Body of pancreas (tissue), 4 donors: Measurements from ENCODE around the gene GLDN. TPM values are rescaled to one million over a fixed set of nuclear protein-coding genes. Genes with fewer than 3 reads are reported as not detected.

ENCODE experiments used
- ATAC-seq: fragments of 150-250 bp; one replicate; pipeline ENCODE4 v1.9.1; 2016
- DNase-seq, 4 donors: peaks; one replicate each; pipeline ENCODE4 v3.0.0-alpha.2; 2019
- H3K27ac ChIP-seq, 4 donors: fragments of 200-600 bp; sonication (generic); 1 replicate in 3 of 4; 2 replicates in 1 of 4; pipeline versions ENCODE4 v1.5.1 to v1.6.1; 2016 to 2019; ENCODE audit warnings: mild to moderate bottlenecking in 1 of 4, mixed read lengths in 1 of 4, moderate library complexity in 1 of 4
- H3K27me3 ChIP-seq, 2 donors: fragments of 200-600 bp; sonication (generic); one replicate each; pipeline ENCODE4 v1.6.0; 2016; ENCODE audit warnings: mild to moderate bottlenecking in 1 of 2
- H3K36me3 ChIP-seq, 2 donors: fragments of 200-600 bp; sonication (generic); replicated peaks in 1 of 2; 2 replicates each; pipeline ENCODE4 v1.5.1; 2016; ENCODE audit warnings: low read depth in 2 of 2; ENCODE audit not compliant: insufficient read depth in 1 of 2
- H3K4me1 ChIP-seq: fragments of 200-600 bp; sonication (generic); one replicate; pipeline ENCODE4 v1.6.0; 2016
- H3K4me3 ChIP-seq, 2 donors: fragments of 200-600 bp; sonication (generic); 1 replicate in 1 of 2; 2 replicates in 1 of 2; pipeline ENCODE4 v1.5.1; 2016 to 2019
- H3K9me3 ChIP-seq, 3 donors: fragments of 200-600 bp; sonication (generic); 1 replicate in 2 of 3; 2 replicates in 1 of 3; pipeline ENCODE4 v1.5.1; 2016
- CTCF ChIP-seq, 7 experiments: fragments of 450-650 bp in 4 of 7; fragments of 200-600 bp in 3 of 7; sonication (generic) in 3 of 7; IDR thresholded peaks; one replicate each; pipeline ENCODE4 v1.5.1; 2016 to 2019; ENCODE audit warnings: antibody characterized with exemption in 7 of 7
- POLR2A ChIP-seq, 3 donors: fragments of 450-650 bp; IDR thresholded peaks; one replicate each; pipeline ENCODE4 v1.6.1; 2016; ENCODE audit warnings: antibody characterized with exemption in 3 of 3, mild to moderate bottlenecking in 2 of 3
- WGBS, 2 donors: methylation state at CpG; one replicate each; pipeline ENCODE4 v1.1.5; 2017; 5-methylcytosine and 5-hydroxymethylcytosine counted together
- intact Hi-C: fragments of 100-400 bp; cut with DNase I; formaldehyde crosslinking; loops from one replicate; pipeline ENCODE4 v1.15.1; 2023
- total RNA-seq, 2 donors: library from RNA; depleted of rRNA; stranded (reverse); fragments of >200 nt; gene quantifications; one replicate each; pipeline ENCODE4 v1.1.0, GENCODE V29; 2016

Gene GLDN
- total RNA-seq, 2 donors from 2014 or later: 2.6 to 5.6 TPM

GRCh38 chr15:51386029-51386428 is 44.6 kb downstream of the GLDN start:
- Histone ChIP-seq H3K4me1 (peaks cover 1% of the 10 kb centered on the region), H3K9me3 (no peaks in the 10 kb centered on the region), H3K4me3 (no peak overlapping the region), H3K27me3 (no peaks in the 10 kb centered on the region), H3K27ac (no peak overlapping the region), H3K36me3 (no peaks in the 10 kb centered on the region)
- no peak for ATAC-seq
- TF ChIP-seq CTCF (IDR thresholded peaks at IDR 0.05): no peak
- no peak for TF ChIP-seq POLR2A (IDR thresholded peaks at IDR 0.05)
- intact Hi-C loops: loop anchor here (10.0 kb wide), 1 partner anchor 151 kb away; no protein-coding TSS in a partner anchor
- no peak for DNase-seq
- WGBS, 2 donors: 77 to 87% methylated on average over 8 of the region's 8 CpGs

DNA sequence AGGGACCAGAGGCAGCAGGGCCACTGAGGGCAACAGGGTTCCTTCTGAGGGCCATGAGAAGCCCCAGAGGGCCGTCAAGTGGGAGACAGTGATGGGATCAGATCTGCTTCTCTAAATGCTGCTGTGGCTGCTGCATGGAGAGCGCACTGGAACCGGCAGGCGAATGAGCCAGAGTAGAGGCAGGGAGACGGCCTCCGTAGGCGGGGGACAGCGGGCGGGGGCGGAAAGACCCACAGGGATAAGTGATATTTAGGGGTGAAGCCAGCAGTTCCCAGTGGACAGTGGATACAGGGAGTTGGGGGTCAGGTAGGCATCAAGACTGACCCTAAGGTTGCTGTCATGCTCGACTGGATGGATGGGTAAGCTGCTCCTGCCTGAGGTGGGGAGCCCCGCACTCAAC is 45.0 kb downstream of the GLDN start:
- WGBS, 2 donors: 86 to 87% methylated on average over 12 of the region's 12 CpGs

DNA sequence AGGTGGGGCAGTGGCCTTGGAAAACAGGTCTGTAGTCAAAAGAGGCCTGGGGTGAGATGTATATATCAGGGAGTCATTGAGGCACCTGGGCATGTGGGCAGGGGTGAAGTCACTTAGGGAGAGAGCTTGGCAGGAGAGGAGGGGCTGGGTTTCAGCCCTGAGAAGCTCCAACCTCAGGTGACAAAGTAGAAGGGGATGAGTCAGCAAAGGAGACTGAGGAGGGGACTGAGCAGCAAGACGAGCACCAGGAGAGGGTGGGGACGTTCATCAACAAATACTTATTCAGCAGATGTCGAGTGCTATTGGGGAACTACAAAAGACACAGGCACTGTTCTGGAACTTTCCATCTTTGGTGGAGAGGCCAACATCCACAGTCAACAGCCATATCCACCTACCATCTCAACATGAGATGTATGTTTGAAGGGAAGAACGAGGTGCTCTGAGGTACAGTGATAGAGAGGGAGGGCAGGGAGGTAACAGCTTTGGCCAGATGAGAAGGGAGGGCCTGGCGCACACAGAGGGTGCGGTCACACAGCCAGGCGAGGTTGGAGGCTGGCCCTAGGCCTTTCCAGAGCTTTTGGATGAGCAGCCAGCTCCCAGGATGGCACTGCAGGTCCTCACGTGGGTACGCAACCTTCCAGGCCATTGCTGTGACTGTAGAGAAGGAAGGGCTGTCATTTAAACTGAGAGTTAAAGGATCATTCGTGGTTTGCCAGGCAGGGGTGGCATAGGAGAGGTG is 45.7 kb downstream of the GLDN start:
- no peaks in the 10 kb centered on the region for H3K4me1 ChIP-seq
- H3K27me3 ChIP-seq: no peaks in the 10 kb centered on the region
- ATAC-seq (no peak), DNase-seq (no peak)
- 74 to 79% methylated on average over 10 of the region's 10 CpGs for WGBS, 2 donors
- TF ChIP-seq POLR2A (IDR thresholded peaks at IDR 0.05): no peak
- TF ChIP-seq CTCF (IDR thresholded peaks at IDR 0.05): no peak
- H3K27ac ChIP-seq: no peak overlapping the region
- no peaks in the 10 kb centered on the region for H3K9me3 ChIP-seq
- H3K4me3 ChIP-seq: no peak overlapping the region
- intact Hi-C loops: loop anchor here (10.0 kb wide), 1 partner anchor 152 kb away; no protein-coding TSS in a partner anchor
- no peaks in the 10 kb centered on the region for H3K36me3 ChIP-seq

More for the DNA sequence above, 45.0 kb downstream of the GLDN start:
- Histone ChIP-seq H3K9me3 (no peaks in the 10 kb centered on the region), H3K27ac (no peak overlapping the region), H3K4me1 (no peaks in the 10 kb centered on the region), H3K4me3 (no peak overlapping the region), H3K36me3 (no peaks in the 10 kb centered on the region), H3K27me3 (no peaks in the 10 kb centered on the region)
- TF ChIP-seq CTCF (IDR thresholded peaks at IDR 0.05): no peak
- ATAC-seq: no peak
- no peak for DNase-seq
- intact Hi-C loops: loop anchor here (10.0 kb wide), 1 partner anchor 152 kb away; no protein-coding TSS in a partner anchor

GRCh38 chr15:51387699-51388041 is 46.2 kb downstream of the GLDN start:
- Histone ChIP-seq H3K36me3 (no peaks in the 10 kb centered on the region), H3K27me3 (no peaks in the 10 kb centered on the region), H3K9me3 (no peaks in the 10 kb centered on the region), H3K4me1 (no peaks in the 10 kb centered on the region), H3K4me3 (no peak overlapping the region), H3K27ac (no peak overlapping the region)
- intact Hi-C loops: loop anchor here (10.0 kb wide), 1 partner anchor 153 kb away; no protein-coding TSS in a partner anchor
- no peak for ATAC-seq
- WGBS, 2 donors: 94 to 98% methylated on average over 3 of the region's 3 CpGs
- no peak for TF ChIP-seq POLR2A (IDR thresholded peaks at IDR 0.05)
- no peak for TF ChIP-seq CTCF (IDR thresholded peaks at IDR 0.05)
- DNase-seq: no peak

- DNase-seq (no peak), ATAC-seq (no peak)
- Histone ChIP-seq H3K36me3 (no peaks in the 10 kb centered on the region), H3K4me1 (no peaks in the 10 kb centered on the region), H3K9me3 (no peaks in the 10 kb centered on the region), H3K4me3 (no peak overlapping the region), H3K27me3 (no peaks in the 10 kb centered on the region), H3K27ac (no peak overlapping the region)
- TF ChIP-seq CTCF (IDR thresholded peaks at IDR 0.05): no peak
- 91 to 95% methylated on average over 7 of the region's 7 CpGs for WGBS, 2 donors
- intact Hi-C loops: loop anchor here (10.0 kb wide), 1 partner anchor 154 kb away; no protein-coding TSS in a partner anchor
Observed at GRCh38 chr15:51388726-51389125, 47.3 kb downstream of the GLDN start.
